ENCODE results near the gene NACAD.

GRCh38 chr7:45105588-45106188 lies 16.9 kb upstream of the NACAD start:
- TF ChIP-seq CTCF (IDR thresholded peaks at IDR 0.05) (no peak), POLR2A (IDR thresholded peaks at IDR 0.05) (no peak)
